Muscle of back (tissue), 13 donors: ENCODE data around the gene SYCP2. TPM values are rescaled to one million over a fixed set of nuclear protein-coding genes. Genes with fewer than 3 reads are reported as not detected.
"Not testable (repeated sequence)": the region's sequence is repeated elsewhere in the genome, so short reads cannot be mapped to it uniquely, and the experiment has no call there.

ENCODE experiments used
- DNase-seq, 3 donors: peaks; one replicate each; pipeline versions ENCODE4 v3.0.0 to v3.0.0-alpha.2; 2013
- long read RNA-seq, 9 donors: transcript quantifications; one replicate each; lab custom pipeline, GENCODE V29; 2026
- polyA plus RNA-seq, 10 donors: library from polyadenylated mRNA; unstranded; fragments of 120-200 nt; gene quantifications; one replicate each; pipeline ENCODE4 v1.2.1, GENCODE V29; 2013; ENCODE audit not compliant: insufficient read length in 10 of 10

The SYCP2 gene, protein sequence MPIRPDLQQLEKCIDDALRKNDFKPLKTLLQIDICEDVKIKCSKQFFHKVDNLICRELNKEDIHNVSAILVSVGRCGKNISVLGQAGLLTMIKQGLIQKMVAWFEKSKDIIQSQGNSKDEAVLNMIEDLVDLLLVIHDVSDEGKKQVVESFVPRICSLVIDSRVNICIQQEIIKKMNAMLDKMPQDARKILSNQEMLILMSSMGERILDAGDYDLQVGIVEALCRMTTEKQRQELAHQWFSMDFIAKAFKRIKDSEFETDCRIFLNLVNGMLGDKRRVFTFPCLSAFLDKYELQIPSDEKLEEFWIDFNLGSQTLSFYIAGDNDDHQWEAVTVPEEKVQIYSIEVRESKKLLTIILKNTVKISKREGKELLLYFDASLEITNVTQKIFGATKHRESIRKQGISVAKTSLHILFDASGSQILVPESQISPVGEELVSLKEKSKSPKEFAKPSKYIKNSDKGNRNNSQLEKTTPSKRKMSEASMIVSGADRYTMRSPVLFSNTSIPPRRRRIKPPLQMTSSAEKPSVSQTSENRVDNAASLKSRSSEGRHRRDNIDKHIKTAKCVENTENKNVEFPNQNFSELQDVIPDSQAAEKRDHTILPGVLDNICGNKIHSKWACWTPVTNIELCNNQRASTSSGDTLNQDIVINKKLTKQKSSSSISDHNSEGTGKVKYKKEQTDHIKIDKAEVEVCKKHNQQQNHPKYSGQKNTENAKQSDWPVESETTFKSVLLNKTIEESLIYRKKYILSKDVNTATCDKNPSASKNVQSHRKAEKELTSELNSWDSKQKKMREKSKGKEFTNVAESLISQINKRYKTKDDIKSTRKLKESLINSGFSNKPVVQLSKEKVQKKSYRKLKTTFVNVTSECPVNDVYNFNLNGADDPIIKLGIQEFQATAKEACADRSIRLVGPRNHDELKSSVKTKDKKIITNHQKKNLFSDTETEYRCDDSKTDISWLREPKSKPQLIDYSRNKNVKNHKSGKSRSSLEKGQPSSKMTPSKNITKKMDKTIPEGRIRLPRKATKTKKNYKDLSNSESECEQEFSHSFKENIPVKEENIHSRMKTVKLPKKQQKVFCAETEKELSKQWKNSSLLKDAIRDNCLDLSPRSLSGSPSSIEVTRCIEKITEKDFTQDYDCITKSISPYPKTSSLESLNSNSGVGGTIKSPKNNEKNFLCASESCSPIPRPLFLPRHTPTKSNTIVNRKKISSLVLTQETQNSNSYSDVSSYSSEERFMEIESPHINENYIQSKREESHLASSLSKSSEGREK (N-terminal part only)
- polyA plus RNA-seq = 1 to 10 TPM; 1.5 to 7.2 (median 3.5) TPM
- long read RNA-seq, donor 1 = 0 reads
- long read RNA-seq, donor 2 = 0 reads
- long read RNA-seq, donor 3 = 0 reads
- long read RNA-seq, donor 4 = 0 reads
- long read RNA-seq, donor 5 = 0 reads
- long read RNA-seq, donor 6 = 0 reads
- long read RNA-seq, donor 7 = 0 reads
- long read RNA-seq, donor 8 = 0 reads
- long read RNA-seq, donor 9 = 0 reads

DNA sequence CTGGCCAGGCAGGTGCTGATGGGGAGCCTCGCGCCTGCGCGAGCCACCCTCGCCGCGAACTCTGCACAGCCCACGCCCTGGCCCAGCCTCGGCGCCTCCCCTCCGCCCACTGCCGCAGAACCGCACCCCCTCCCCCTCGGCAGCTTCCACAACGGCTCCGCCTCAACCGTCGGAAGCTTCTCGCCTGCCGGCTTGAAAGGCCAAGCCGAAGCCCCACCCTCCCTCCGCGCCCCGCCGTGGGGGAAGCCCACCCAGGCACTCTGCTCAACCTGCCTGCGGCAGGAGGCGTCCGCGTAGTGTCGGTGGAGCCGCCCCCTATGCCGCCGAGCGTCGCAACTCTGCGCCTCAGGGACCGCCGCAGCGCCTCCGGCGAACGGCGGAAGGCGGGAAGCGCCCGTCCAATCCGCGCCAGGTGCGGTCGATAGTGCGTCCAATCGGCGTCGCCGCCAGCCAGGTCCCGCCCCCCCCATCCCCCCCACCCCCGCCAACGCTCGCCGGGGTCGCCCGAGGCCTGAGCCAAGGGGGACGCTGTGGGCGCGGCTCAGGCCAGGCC, at the start of gene SYCP2:
TSS of gene SYCP2 (minus strand) at position 342 of the 553 bp plus-strand sequence. CDS start 11,224 bp downstream, outside the sequence.
- peak in 1 of 3 donors; percentile 48 for DNase-seq

GRCh38 chr20:59983076-59983475, 49.6 kb upstream of the SYCP2 start:
- no peak for DNase-seq

DNA sequence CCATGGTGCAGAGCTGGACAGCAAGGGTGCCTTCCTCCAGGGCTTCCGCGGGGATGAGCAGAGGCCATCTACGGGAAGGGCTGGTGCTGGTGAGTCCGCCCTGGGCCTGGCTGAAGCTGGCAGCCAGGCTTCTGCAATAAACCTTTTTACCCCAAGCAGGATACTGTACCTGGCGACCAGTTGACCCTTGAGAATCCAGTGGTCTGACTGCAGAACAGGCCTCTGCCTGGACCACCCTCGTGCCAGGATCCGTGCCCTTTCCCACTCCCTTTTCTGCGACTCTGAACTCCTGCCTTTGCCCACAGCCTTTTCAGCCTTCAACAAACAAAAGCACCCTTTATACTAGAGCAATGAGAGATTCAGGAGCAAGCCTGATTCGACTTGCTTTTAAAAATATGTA, 43.6 kb upstream of the SYCP2 start:
- no peak for DNase-seq

DNA sequence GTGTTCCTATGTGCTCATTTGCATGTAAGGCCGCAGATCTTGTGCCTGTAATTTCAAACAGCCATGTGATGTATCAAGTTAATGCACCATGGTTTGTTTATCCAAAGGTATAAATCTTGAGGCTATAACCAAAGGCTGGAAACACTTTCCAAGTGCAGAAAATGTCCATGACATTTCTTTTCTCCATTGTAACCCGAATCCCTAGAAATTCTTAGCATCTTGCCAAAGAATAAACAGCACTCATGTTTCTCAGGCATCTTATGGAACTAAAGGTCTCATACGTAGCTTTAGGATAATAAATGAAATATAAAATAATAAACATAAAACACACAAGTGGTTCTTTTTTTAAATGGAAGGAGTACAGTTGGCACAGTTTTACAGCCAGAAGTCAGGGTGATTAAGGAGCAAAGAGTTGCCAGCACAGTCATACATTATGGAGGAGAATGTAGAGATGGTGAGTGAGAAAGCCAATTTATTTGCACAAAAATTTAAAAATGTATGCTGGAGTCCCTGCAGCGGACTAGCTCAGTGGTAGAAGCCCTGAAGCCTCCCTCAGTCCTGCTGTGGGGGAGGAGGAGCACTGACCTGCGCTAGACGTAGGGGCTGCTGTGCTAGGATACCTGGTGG, 42.8 kb upstream of the SYCP2 start:
- DNase-seq = peak in 1 of 3 donors; percentile 43

DNA sequence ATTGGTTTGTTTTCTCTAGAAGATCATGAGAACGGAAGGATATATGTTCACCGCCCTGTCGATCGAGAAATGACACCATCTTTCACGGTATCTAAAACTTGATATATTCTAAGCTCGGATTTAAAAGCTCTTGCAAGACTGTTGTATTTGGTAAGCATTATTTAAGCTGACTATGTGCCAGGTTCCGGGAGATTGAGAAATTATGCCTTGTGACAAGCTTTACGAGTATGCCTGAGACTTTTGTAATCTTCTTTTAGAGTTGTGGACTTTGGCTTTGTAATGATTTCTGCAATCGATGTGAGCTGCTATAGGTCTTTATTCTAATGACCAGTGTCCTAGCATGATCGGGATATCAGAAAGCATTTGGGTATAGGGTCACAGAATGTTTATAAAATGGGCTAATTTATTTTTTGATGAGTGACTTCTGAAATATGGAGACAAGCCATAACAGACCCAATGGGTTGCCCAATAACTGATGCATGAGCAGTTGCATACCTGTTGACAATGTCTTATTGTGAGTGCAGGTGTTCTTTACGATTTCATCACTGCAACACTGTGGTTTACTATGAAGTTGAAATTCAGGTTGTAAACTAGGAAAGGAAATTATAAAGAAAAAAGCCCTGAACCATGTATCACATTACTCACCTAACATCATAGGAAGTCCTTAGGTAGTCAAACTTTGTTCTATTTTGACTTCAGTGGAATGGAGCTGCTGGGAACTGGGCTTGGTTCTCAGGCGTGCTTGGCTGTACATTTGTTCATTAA, 38.8 kb upstream of the SYCP2 start:
- DNase-seq = no peak

GRCh38 chr20:59971428-59971827, 38.0 kb upstream of the SYCP2 start:
- no peak for DNase-seq

- DNase-seq = no peak
Measured at GRCh38 chr20:59966428-59966827, 33.0 kb upstream of the SYCP2 start.

DNA sequence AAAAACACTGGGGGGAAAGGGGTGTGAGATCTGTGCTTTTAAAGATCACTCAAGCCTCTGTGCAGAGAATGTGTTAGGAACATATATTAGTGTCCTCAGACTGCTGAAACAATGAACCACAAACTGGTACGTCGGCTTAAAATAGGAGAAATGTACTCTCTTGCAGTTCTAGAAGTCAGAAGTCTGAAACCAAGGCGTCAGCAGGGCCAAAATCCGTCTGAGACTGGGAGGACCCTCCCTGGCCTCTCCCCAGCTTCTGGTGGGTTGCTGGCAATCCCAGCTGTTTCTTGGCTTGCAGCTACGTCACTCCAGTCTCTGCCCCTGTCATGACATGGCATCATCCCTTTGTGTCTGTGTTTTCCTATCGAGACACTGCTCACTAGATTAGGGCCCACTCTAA, 28.7 kb upstream of the SYCP2 start:
- DNase-seq = no peak

DNA sequence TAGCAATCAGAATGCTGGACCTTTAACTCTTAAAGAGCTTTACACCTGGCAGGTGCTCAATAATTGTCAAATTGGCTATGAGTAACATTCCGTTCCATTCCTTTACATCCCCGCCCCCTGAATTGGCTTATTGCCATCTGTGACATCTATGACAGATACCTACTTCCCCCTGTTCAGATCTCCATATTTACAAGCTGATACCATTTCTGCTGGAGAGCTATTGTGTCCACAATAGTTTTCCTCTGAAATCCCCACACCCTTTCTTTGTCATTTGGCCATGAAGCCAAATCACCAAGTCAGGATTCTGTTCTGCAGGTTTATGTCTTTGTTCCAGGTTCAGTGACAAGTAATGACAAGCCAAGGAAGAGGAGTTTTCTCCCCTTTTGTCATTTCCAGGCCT, 28.0 kb upstream of the SYCP2 start:
- no peak for DNase-seq

DNA sequence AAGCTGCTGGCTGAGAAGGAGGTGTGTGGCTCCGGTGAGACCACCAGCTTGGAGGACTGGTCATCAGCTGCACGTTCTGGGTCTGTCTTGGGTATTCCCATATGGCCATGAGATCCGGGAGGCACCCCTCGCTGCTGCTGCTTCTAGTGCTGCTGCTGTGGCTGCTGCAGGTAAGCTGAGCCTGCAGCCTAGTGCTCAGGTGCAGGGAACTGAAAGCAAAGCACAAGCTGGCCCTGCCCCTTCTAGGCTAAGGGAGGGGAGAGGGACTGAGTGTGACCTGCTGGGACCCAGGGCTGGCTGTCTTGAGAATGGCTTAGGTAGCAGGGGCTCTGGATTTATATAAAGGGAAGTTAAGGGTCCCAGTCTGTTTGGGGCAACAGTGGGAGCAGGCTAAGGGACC, 25.2 kb upstream of the SYCP2 start:
- no peak for DNase-seq

- DNase-seq = no peak
Measured at GRCh38 chr20:59958123-59958522, 24.7 kb upstream of the SYCP2 start, which contains the start of gene CDH26. Gene CDH26 (plus strand): TSS chr20:59958423. CDS start chr20:59958727, 304 bp downstream.

DNA sequence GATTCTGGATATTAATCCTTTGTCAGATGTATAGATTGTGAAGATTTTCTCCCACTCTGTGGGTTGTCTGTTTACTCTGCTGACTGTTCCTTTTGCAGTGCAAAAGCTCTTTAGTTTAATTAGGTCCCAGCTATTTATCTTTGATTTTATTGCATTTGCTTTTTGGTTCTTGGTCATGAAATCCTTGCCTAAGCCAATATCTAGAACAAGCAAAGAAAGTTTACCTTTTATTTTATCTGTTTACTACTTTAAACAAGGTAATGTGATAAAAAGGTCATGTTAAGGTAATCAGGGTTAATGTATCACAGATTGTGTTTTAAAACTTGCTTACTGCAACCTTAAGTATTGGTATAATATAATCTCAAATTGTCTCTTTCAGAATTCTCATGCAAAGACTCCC, 24.1 kb upstream of the SYCP2 start:
- not testable (repeated sequence) for DNase-seq

GRCh38 chr20:59955131-59955796, 21.8 kb upstream of the SYCP2 start:
- DNase-seq = peak in 1 of 3 donors; percentile 27

DNA sequence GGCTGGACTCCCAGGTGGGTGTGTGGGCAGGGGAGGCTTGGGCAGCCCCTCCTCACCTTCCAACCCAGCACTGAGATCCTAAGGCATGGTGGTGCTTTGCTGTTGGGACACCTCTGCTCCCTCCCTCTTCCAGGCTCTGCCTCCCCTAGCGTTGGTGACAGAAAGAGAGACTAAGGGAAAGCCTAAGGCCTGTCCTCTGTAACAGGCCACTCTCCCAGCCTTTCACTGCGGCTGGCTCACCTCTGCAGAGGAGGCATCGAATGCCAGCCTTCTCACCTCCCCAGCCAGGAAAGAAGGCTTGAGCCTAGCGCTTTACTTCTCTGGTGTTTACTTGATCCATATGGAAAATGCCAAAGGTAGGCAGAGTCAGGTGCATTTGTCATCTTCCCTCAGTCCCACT, 21.3 kb upstream of the SYCP2 start:
- no peak for DNase-seq

GRCh38 chr20:59949911-59950310, 16.5 kb upstream of the SYCP2 start:
- DNase-seq = no peak

GRCh38 chr20:59948828-59949720, 15.6 kb upstream of the SYCP2 start:
- peak; percentile 62 to 82 (median 63) for DNase-seq

DNA sequence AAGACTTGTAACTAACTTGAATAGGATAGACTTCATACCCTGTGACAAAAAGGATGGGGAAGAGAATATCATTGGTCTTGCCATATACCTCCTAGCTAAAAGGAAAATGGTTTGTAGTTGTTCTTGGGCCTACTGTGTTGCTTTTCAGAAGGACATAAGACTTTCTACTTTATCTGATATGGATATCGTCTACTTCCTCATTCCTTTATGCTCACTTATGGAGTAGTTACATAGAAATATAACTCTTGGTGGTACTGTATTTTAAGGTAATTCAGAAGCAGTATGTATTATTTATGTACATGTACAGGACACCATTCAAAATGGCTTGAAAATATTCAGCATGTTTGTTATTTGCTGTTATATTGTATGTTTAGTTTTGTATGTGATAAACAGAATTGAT, 14.8 kb upstream of the SYCP2 start:
- no peak for DNase-seq

GRCh38 chr20:59947376-59947775, 13.9 kb upstream of the SYCP2 start:
- no peak for DNase-seq
